Kidney (tissue), 14 donors: ENCODE results near the gene SEMA6B. TPM values are rescaled to one million over a fixed set of nuclear protein-coding genes. Genes with fewer than 3 reads are reported as not detected.

Source experiments
- DNase-seq, 5 donors: peaks; one replicate each; pipeline ENCODE4 v3.0.0-alpha.2; 2013 to 2020
- FAIRE-seq: peaks from 2 replicates; lab custom pipeline; 2012; peaks lifted over from hg19 to GRCh38; lab: Jason Lieb, UNC
- H3K27ac ChIP-seq, 2 donors: one replicate each; pipeline ENCODE4 v1.7.0; 2013; ENCODE audit warnings: low read depth in 2 of 2, low read length in 2 of 2, inconsistent platforms in 1 of 2
- H3K27me3 ChIP-seq: one replicate; pipeline ENCODE4 v1.7.1; 2013; ENCODE audit warnings: low read length, inconsistent platforms; ENCODE audit not compliant: control insufficient read depth, insufficient read depth
- H3K36me3 ChIP-seq, 3 donors: one replicate each; pipeline versions ENCODE4 v1.7.0 to v1.7.1; 2013; ENCODE audit warnings: low read length in 3 of 3, control low read depth in 1 of 3, inconsistent platforms in 1 of 3; ENCODE audit not compliant: insufficient read depth in 3 of 3, control insufficient read depth in 2 of 3
- H3K4me1 ChIP-seq, 3 donors: one replicate each; pipeline versions ENCODE4 v1.7.0 to v1.7.1; 2013; ENCODE audit warnings: low read length in 3 of 3, inconsistent platforms in 1 of 3, low read depth in 1 of 3; ENCODE audit not compliant: control insufficient read depth in 2 of 3, insufficient read depth in 2 of 3
- H3K4me3 ChIP-seq, 3 donors: one replicate each; pipeline versions ENCODE4 v1.7.0 to v1.8.1; 2013; ENCODE audit warnings: low read length in 3 of 3, control low read depth in 1 of 3, inconsistent platforms in 1 of 3
- H3K9ac ChIP-seq, 3 donors: one replicate each; pipeline versions ENCODE4 v1.7.0 to v1.7.1; 2013; ENCODE audit warnings: low read length in 3 of 3, control low read depth in 1 of 3, inconsistent platforms in 1 of 3
- H3K9me3 ChIP-seq, 3 donors: one replicate each; pipeline versions ENCODE4 v1.7.0 to v1.7.1; 2013; ENCODE audit warnings: low read length in 3 of 3, control low read depth in 1 of 3, inconsistent platforms in 1 of 3; ENCODE audit not compliant: control insufficient read depth in 2 of 3, insufficient read depth in 1 of 3
- CTCF ChIP-seq: IDR thresholded peaks from 3 replicates; pipeline ENCODE4 v1.5.1; 2012; ENCODE audit warnings: mild to moderate bottlenecking, moderate library complexity, borderline replicate concordance; ENCODE audit not compliant: insufficient read depth; ENCODE audit errors: extremely low read depth
- intact Hi-C: fragments of 100-400 bp; cut with DNase I; formaldehyde crosslinking; loops from one replicate; pipeline ENCODE4 v1.11.1; 2022
- polyA plus RNA-seq: library from polyadenylated mRNA; stranded (reverse); fragments of 350-450 nt; fragmentation: Illumina TruSeq; extraction: RNeasy Lipid Tissue Mini Kit (QIAGEN cat#74804); gene quantifications from one replicate; pipeline ENCODE4 v1.2.3, GENCODE V29; 2014; ENCODE audit warnings: low read depth, low replicate concordance; ENCODE audit not compliant: insufficient read depth
- total RNA-seq: library from RNA; stranded (reverse); fragmentation: NEBNext Ultra II Directional; extraction: Animal tissue kit (Norgen Biotek cat#: 25700); gene quantifications from one replicate; pipeline ENCODE4 v1.2.1, GENCODE V29; 2021
- donor health status: control.
- donor health status: control.
- donor health status: control.
- donor health status: control.
- donor health status: control.
- donor health status: DM: yes; HTN: yes; CAD: no.
- donor health status: Normal renal cell carcinoma (clear cell type).

Gene SEMA6B
- total and polyA plus RNA-seq, 2 donors from 2014 or later, result 2.6 to 17.7 TPM

GRCh38 chr19:4548238-4548584 is 11.3 kb downstream of the SEMA6B start:
- no peak for FAIRE-seq
- no peaks in the 10 kb centered on the region for H3K9me3 ChIP-seq
- H3K4me3 ChIP-seq, result no peak overlapping the region
- no peak overlapping the region for H3K27ac ChIP-seq
- H3K27me3 ChIP-seq, result no peaks in the 10 kb centered on the region
- no peaks in the 10 kb centered on the region for H3K4me1 ChIP-seq
- no peak overlapping the region for H3K9ac ChIP-seq
- no peak for DNase-seq
- intact Hi-C loops, result no loop called here
- H3K36me3 ChIP-seq, result no peaks in the 10 kb centered on the region
- TF ChIP-seq CTCF, result no peak

GRCh38 chr19:4547303-4548237 is 11.9 kb downstream of the SEMA6B start:
- Histone ChIP-seq H3K27me3 (no peaks in the 10 kb centered on the region), H3K9me3 (no peaks in the 10 kb centered on the region), H3K27ac (no peak overlapping the region), H3K4me1 (no peaks in the 10 kb centered on the region), H3K36me3 (no peaks in the 10 kb centered on the region), H3K9ac (no peak overlapping the region), H3K4me3 (no peak overlapping the region)
- TF ChIP-seq CTCF, result no peak
- FAIRE-seq (no peak), DNase-seq (no peak)
- intact Hi-C loops, result no loop called here

GRCh38 chr19:4543842-4544647 is 15.4 kb downstream of the SEMA6B start:
- H3K36me3 ChIP-seq, result no peaks in the 10 kb centered on the region
- no peak for TF ChIP-seq CTCF
- intact Hi-C loops, result no loop called here
- no peak overlapping the region for H3K4me3 ChIP-seq
- FAIRE-seq, result no peak
- H3K27ac ChIP-seq, result no peak overlapping the region
- no peak for DNase-seq
- H3K4me1 ChIP-seq, result peaks cover 0 to 2% (median 0%) of the 10 kb centered on the region in 3 donors
- H3K27me3 ChIP-seq, result no peaks in the 10 kb centered on the region
- H3K9ac ChIP-seq, result no peak overlapping the region
- no peaks in the 10 kb centered on the region for H3K9me3 ChIP-seq
